K562 (cell line): ENCODE measurements around the gene SHMT1. TPM values are rescaled to one million over a fixed set of nuclear protein-coding genes. Genes with fewer than 3 reads are reported as not detected.
A peak's percentile ranks its signal among the peaks of the same experiment; 100 is the strongest.

Experiments
- ATAC-seq: fragments of 200-7000 bp; cut with Tn5 transposase; 3 replicates; pipeline ENCODE4 v1.9.1; 2020; ENCODE audit warnings: moderate library complexity
- BruUV-seq: library from RNA; stranded (reverse); fragments of 400-500 nt; replicated peaks from 2 replicates; lab custom pipeline; 2021; lab: Mats Ljungman, UMichigan
- CTCF ChIA-PET: fragments of 300-600 bp; formaldehyde crosslinking; extraction: SDS; loops from one replicate; lab custom pipeline; 2021; ENCODE audit warnings: low intra/inter-chr PET ratio; lab: Yijun Ruan, JAX
- POLR2A ChIA-PET: fragments of 300-600, 350-650 bp; sonication (Branson Sonifier 250); formaldehyde crosslinking; extraction: SDS; loops from one replicate; lab custom pipeline; 2021; ENCODE audit warnings: antibody characterized with exemption, inconsistent platforms; lab: Yijun Ruan, JAX
- DNase-seq, 4 experiments: peaks; one replicate each; pipeline versions ENCODE4 v3.0.0 to v3.0.0-alpha.2; 2011 to 2018; ENCODE audit warnings: low spot score in 3 of 4, mixed read lengths in 3 of 4; ENCODE audit errors: extremely low read depth in 1 of 4
- FAIRE-seq: peaks from 2 replicates; lab custom pipeline; 2011; peaks lifted over from hg19 to GRCh38; lab: Jason Lieb, UNC
- H2AFZ ChIP-seq: 2 replicates; pipeline ENCODE4 v1.6.0; 2011; ENCODE audit warnings: low read depth, low read length, control low read depth, inconsistent platforms
- H3K27ac ChIP-seq: fragments of 200-600 bp; 3 replicates; pipeline ENCODE4 v1.8.0; 2011; ENCODE audit warnings: low read depth, mild to moderate bottlenecking, control low read depth, inconsistent platforms, low read length, moderate library complexity, mixed read lengths; ENCODE audit errors: extremely low read depth
- H3K27me3 ChIP-seq, 2 experiments: fragments of 300-600 bp in 1 of 2; 2 replicates in 1 of 2; 3 replicates in 1 of 2; pipeline versions ENCODE4 v1.6.0 to v1.8.0; 2011; ENCODE audit warnings: inconsistent platforms in 2 of 2, low read length in 2 of 2, mild to moderate bottlenecking in 1 of 2, mixed read lengths in 1 of 2, moderate library complexity in 1 of 2; ENCODE audit not compliant: control insufficient read depth in 2 of 2, insufficient read depth in 2 of 2
- H3K36me3 ChIP-seq: fragments of 300-600 bp; 3 replicates; pipeline ENCODE4 v1.8.0; 2011; ENCODE audit warnings: mild to moderate bottlenecking, low read length, inconsistent platforms; ENCODE audit not compliant: control insufficient read depth, insufficient read depth
- H3K4me1 ChIP-seq, 2 experiments: fragments of 200-600 bp in 1 of 2; replicated peaks in 1 of 2; 2 replicates in 1 of 2; 3 replicates in 1 of 2; pipeline versions ENCODE4 v1.5.1 to v1.8.0; 2011; ENCODE audit warnings: inconsistent platforms in 2 of 2, low read length in 2 of 2, mild to moderate bottlenecking in 1 of 2, mixed read lengths in 1 of 2, moderate library complexity in 1 of 2; ENCODE audit not compliant: control insufficient read depth in 2 of 2, insufficient read depth in 2 of 2
- H3K4me2 ChIP-seq: 2 replicates; pipeline ENCODE4 v1.6.1; 2011; ENCODE audit warnings: low read length, control low read depth, inconsistent platforms, mixed read lengths; ENCODE audit not compliant: insufficient read depth
- H3K4me3 ChIP-seq: fragments of 200-600 bp; sonication (generic), shearing (Covaris generic); 2 replicates; pipeline ENCODE4 v1.5.1; 2016; ENCODE audit warnings: control low read depth, inconsistent platforms
- H3K79me2 ChIP-seq: fragments of 200-600 bp; 3 replicates; pipeline ENCODE4 v1.8.0; 2011; ENCODE audit warnings: low read length, inconsistent platforms; ENCODE audit not compliant: control insufficient read depth, insufficient read depth
- H3K9ac ChIP-seq, 2 experiments: 2 replicates each; pipeline versions ENCODE4 v1.6.0 to v1.6.1; 2011; ENCODE audit warnings: low read depth in 2 of 2, low read length in 2 of 2, control low read depth in 1 of 2, inconsistent platforms in 1 of 2, mild to moderate bottlenecking in 1 of 2, mixed read lengths in 1 of 2; ENCODE audit not compliant: insufficient read depth in 1 of 2
- H3K9me1 ChIP-seq: one replicate; pipeline ENCODE4 v1.6.0; 2011; ENCODE audit warnings: inconsistent platforms, mild to moderate bottlenecking, low read length, moderate library complexity; ENCODE audit not compliant: control insufficient read depth, insufficient read depth
- H3K9me3 ChIP-seq: replicated peaks from 2 replicates; pipeline ENCODE4 v1.5.1; 2011; ENCODE audit warnings: low read depth, low read length, inconsistent platforms; ENCODE audit not compliant: control insufficient read depth, insufficient read depth
- H4K20me1 ChIP-seq: replicated peaks from 2 replicates; pipeline ENCODE4 v1.6.1; 2011; ENCODE audit warnings: low read length, inconsistent platforms, mixed read lengths; ENCODE audit not compliant: control insufficient read depth, insufficient read depth
- BRD9 ChIP-seq: fragments of 450-650 bp; IDR thresholded peaks from 2 replicates; pipeline ENCODE4 v1.6.1; 2018; ENCODE audit warnings: low read depth; ENCODE audit not compliant: partially characterized antibody
- ELF2 ChIP-seq: fragments of 250-450 bp; sonication (Bioruptor Pico); IDR thresholded peaks from 2 replicates; pipeline ENCODE4 v1.5.0; 2021; ENCODE audit warnings: mild to moderate bottlenecking
- ERF ChIP-seq: fragments of 450-650 bp; formaldehyde crosslinking; IDR thresholded peaks from 2 replicates; pipeline ENCODE4 v1.4.0; 2020; ENCODE audit warnings: mild to moderate bottlenecking, mixed read lengths
- EZH2 ChIP-seq: IDR thresholded peaks from 2 replicates; pipeline ENCODE4 v1.6.1; 2012; ENCODE audit warnings: low read depth, mild to moderate bottlenecking, inconsistent platforms, low read length, borderline replicate concordance
- HDAC6 ChIP-seq: IDR thresholded peaks from 2 replicates; pipeline ENCODE4 v1.6.1; 2012; ENCODE audit warnings: low read depth, mild to moderate bottlenecking, control low read depth, inconsistent platforms, low read length, moderate library complexity
- HNRNPLL ChIP-seq: fragments of 200-400 bp; formaldehyde crosslinking; IDR thresholded peaks from 2 replicates; pipeline ENCODE4 v1.6.1; 2017; ENCODE audit warnings: low read length, low read depth, mild to moderate bottlenecking; ENCODE audit not compliant: poor library complexity, severe bottlenecking
- IFI16 ChIP-seq: fragments of 250-450 bp; sonication (Bioruptor Pico); IDR thresholded peaks from 2 replicates; pipeline ENCODE4 v2.1.2; 2022; ENCODE audit warnings: mild to moderate bottlenecking, inconsistent platforms
- KLF6 ChIP-seq: fragments of 250-450 bp; sonication (Bioruptor Pico); IDR thresholded peaks from 2 replicates; pipeline ENCODE4 v1.4.0; 2020; ENCODE audit warnings: mild to moderate bottlenecking, moderate library complexity, borderline replicate concordance
- MAFF ChIP-seq: IDR thresholded peaks from 2 replicates; pipeline ENCODE4 v1.6.1; 2012; ENCODE audit warnings: low read length, improper control_type of control experiment
- NCOA6 ChIP-seq: fragments of 450-650 bp; IDR thresholded peaks from 2 replicates; pipeline ENCODE4 v1.6.1; 2017; ENCODE audit warnings: mild to moderate bottlenecking
- NFE2 ChIP-seq: IDR thresholded peaks from 2 replicates; pipeline ENCODE4 v1.6.1; 2014; ENCODE audit warnings: antibody characterized with exemption, low read depth
- RUNX1 ChIP-seq: sonication (generic); IDR thresholded peaks from 2 replicates; pipeline ENCODE4 v1.6.1; 2016; ENCODE audit warnings: antibody characterized with exemption, low read depth
- TGIF2 ChIP-seq: sonication (generic); formaldehyde crosslinking; IDR thresholded peaks from 2 replicates; pipeline ENCODE4 v1.8.1; 2022; ENCODE audit warnings: mild to moderate bottlenecking, missing genetic modification reagents, moderate library complexity
- ZBED1 ChIP-seq: IDR thresholded peaks from 2 replicates; pipeline ENCODE4 v1.6.1; 2014
- ZNF124 ChIP-seq: sonication (generic); formaldehyde crosslinking; IDR thresholded peaks from 2 replicates; pipeline ENCODE4 v1.8.1; 2022; ENCODE audit warnings: missing genetic modification reagents
- ZNF232 ChIP-seq: sonication (generic); formaldehyde crosslinking; IDR thresholded peaks from 2 replicates; pipeline ENCODE4 v1.8.0; 2022; ENCODE audit warnings: mild to moderate bottlenecking, missing genetic modification reagents
- WGBS: fragments of 100-300 bp; shearing (Covaris generic); methylation state at CpG from one replicate; pipeline ENCODE4 v1.1.6; 2016; ENCODE audit warnings: low coverage, mixed read lengths; ENCODE audit not compliant: insufficient coverage; ENCODE audit errors: missing lambda C conversion rate; 5-methylcytosine and 5-hydroxymethylcytosine counted together
- in situ Hi-C: fragments of 300-500 bp; cut with MboI; formaldehyde crosslinking; loops from 4 replicates; pipeline ENCODE4 v1.15.0; 2018; ENCODE audit warnings: inconsistent platforms, mixed read lengths
- intact Hi-C: fragments of 100-400 bp; cut with micrococcal nuclease; formaldehyde crosslinking; loops from 2 replicates; pipeline ENCODE4 v1.14.2; 2022
- microRNA-seq: library from miRNA; unstranded; fragments of <30 nt; microRNA quantifications from one replicate; pipeline ENCODE4, GENCODE V29; 2018; ENCODE audit warnings: borderline microRNAs expressed
- polyA plus RNA-seq, 8 experiments: library from polyadenylated mRNA; depleted of rRNA in 4 of 8; stranded (reverse) in 5 of 8; unstranded in 3 of 8; fragments of >200 nt; fragmentation: Nextera tagmentation in 2 of 8; fragmentation: Illumina TruSeq in 1 of 8; extraction: Ambion mirVana in 2 of 8; extraction: Trizol in 1 of 8; gene quantifications; 2 replicates each; pipeline versions ENCODE4 v1.2.1 to v1.2.3, GENCODE V29; 2011 to 2014; ENCODE audit warnings: inconsistent platforms in 1 of 8, missing spikeins in 1 of 8
- small RNA-seq: library from RNA; depleted of rRNA; stranded (forward); fragments of <200 nt; gene quantifications from one replicate; pipeline ENCODE3, GENCODE V24; 2014
- total RNA-seq, 7 experiments: library from RNA; depleted of rRNA in 6 of 7; stranded (reverse); fragments of >200 nt in 6 of 7; fragmentation: Illumina TruSeq in 2 of 7; extraction: Trizol in 2 of 7; gene quantifications; 2 replicates each; pipeline versions ENCODE4 v1.2.1 to v1.2.3, GENCODE V29; 2011 to 2021; ENCODE audit warnings: low replicate concordance in 1 of 7

The SHMT1 gene
- total and polyA plus RNA-seq, 9 of the 15 experiments (the other 6 are each of a cell fraction or from before 2014, with no cell fraction given) = 3.3 to 31.2 (median 23.3) TPM

DNA sequence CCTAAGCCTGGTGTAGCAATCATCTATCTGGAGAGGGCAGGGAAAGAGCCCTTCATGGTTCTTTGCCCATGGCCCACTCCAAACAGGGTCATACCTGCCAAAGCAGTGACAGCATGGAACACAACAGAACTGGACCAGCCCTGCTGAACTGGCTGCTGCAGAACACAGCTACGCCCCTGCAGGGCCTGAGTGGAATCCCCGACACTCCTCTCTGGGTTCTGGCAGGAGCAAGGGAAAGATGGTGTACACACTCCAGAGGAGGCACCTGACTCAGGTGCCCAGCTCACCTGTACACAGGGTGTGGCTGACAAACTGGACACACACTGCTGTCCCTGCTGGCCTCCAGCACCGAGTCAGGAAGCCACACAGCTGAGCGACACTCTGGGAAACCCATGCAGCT lies 83.1 kb downstream of the SHMT1 start (continued):
- TF ChIP-seq NCOA6 = no peak
- no peak for TF ChIP-seq RUNX1
- no peak for TF ChIP-seq ZNF232 (CRISPR knock-in tag)
- no peak for TF ChIP-seq ZNF124 (CRISPR knock-in tag)
- no peak for TF ChIP-seq IFI16 (CRISPR knock-in tag)

DNA sequence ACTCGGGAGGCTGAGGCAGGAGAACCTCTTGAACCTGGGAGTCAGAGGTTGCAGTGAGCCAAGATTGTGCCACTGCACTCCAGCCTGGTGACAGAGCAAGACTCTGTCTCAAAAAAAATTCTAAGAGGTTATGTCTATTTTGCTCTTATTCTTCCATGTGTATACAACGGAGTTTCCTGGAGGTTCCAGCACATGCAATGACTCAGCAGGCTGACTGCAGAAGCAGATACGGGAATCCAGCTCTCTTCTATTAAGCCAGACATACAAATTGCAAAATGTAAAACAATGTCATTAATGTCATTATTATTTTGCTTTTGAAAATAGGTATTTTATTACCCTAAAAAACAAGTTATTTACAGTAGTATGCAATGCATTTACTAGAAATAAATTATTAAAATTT lies 84.5 kb downstream of the SHMT1 start:
- no peak overlapping the region for H3K27ac ChIP-seq
- TF ChIP-seq ZBED1 (no peak), EZH2 (no peak), TGIF2 (no peak), KLF6 (CRISPR knock-in tag) (no peak), NFE2 (peak; percentile 21; the same call in 1 of the 2 replicates), MAFF (peak; percentile 7; the same call in 1 of the 2 replicates), ELF2 (CRISPR knock-in tag) (no peak), ERF (no peak), BRD9 (no peak), HNRNPLL (no peak), HDAC6 (no peak)
- TF ChIP-seq, all 486 proteins: peak for 2
- no TSS peak for BruUV-seq
- Histone ChIP-seq H3K79me2 (no peaks in the 10 kb centered on the region), H3K9me3 (no peaks in the 10 kb centered on the region), H3K4me2 (no peak overlapping the region), H4K20me1 (no peaks in the 10 kb centered on the region), H3K9me1 (no peaks in the 10 kb centered on the region), H3K4me1 (no peaks in the 10 kb centered on the region), H3K27me3 (no peaks in the 10 kb centered on the region), H3K4me3 (no peak overlapping the region), H2AFZ (no peak overlapping the region), H3K9ac (no peak overlapping the region), H3K36me3 (peaks cover 78% of the 10 kb centered on the region)
- POLR2A ChIA-PET = interaction anchor here (0.7 kb wide), 1 partner anchor 9 kb away, joined by 3 read pairs; no protein-coding TSS in a partner anchor
- CTCF ChIA-PET = no interaction called here
- FAIRE-seq (no peak), ATAC-seq (no peak), DNase-seq (no peak)
- intact Hi-C loops (no loop called here), in situ Hi-C loops (no loop called here)
- WGBS = 46% methylated on average over 3 of the region's 3 CpGs

Small RNAs within 50 kb of the gene (microRNA-seq; reads per million reads assigned to microRNA genes)
- not detected for gene MIR6778

Small RNAs within 50 kb of the gene (small RNA-seq; reads per million reads assigned to genes)
- gene AL353997.5 = not detected

Other genes starting within 250 kb of the SHMT1 start
Only the 7 nearest of the 8 such genes appear.
- gene LLGL1, start 137.9 kb downstream of the SHMT1 start, total RNA-seq (2014; rRNA removed) = 8.2 and 11.3 TPM in 2 replicates
- 1.4 and 1.7 TPM in 2 replicates for gene LLGL1, start 137.9 kb downstream of the SHMT1 start, total RNA-seq (2014; rRNA removed; fragmentation: Illumina TruSeq; extraction: Trizol)
- 4.0 and 4.2 TPM in 2 replicates for gene LLGL1, start 137.9 kb downstream of the SHMT1 start, total RNA-seq (2015; rRNA removed; fragmentation: Illumina TruSeq; extraction: Trizol)
- gene LLGL1, start 137.9 kb downstream of the SHMT1 start, total RNA-seq (2021) = 12.4 and 12.9 TPM in 2 replicates
- 6.4 and 9.2 TPM in 2 replicates for gene LLGL1, start 137.9 kb downstream of the SHMT1 start, polyA plus RNA-seq (2011; rRNA removed)
- 3.7 and 8.4 TPM in 2 replicates for gene LLGL1, start 137.9 kb downstream of the SHMT1 start, polyA plus RNA-seq (2014; fragmentation: Illumina TruSeq; extraction: Trizol)
- gene LLGL1, start 137.9 kb downstream of the SHMT1 start, polyA plus RNA-seq (2014; fragmentation: Nextera tagmentation; extraction: Ambion mirVana) = under 1 TPM in 1 of 2 experiments, not detected in 1; 0.11 TPM
- gene LLGL1, start 137.9 kb downstream of the SHMT1 start, polyA plus RNA-seq (2014; rRNA removed) = 10.7 and 11.9 TPM in 2 replicates
- gene FLII, start 104.8 kb downstream of the SHMT1 start, total RNA-seq (2014; rRNA removed) = 82.5 and 117 TPM in 2 replicates
- 57.2 and 64.8 TPM in 2 replicates for gene FLII, start 104.8 kb downstream of the SHMT1 start, total RNA-seq (2014; rRNA removed; fragmentation: Illumina TruSeq; extraction: Trizol)
- 65.9 and 71.4 TPM in 2 replicates for gene FLII, start 104.8 kb downstream of the SHMT1 start, total RNA-seq (2015; rRNA removed; fragmentation: Illumina TruSeq; extraction: Trizol)
- gene FLII, start 104.8 kb downstream of the SHMT1 start, total RNA-seq (2021) = 116 and 121 TPM in 2 replicates
- gene FLII, start 104.8 kb downstream of the SHMT1 start, polyA plus RNA-seq (2011; rRNA removed) = 126 and 140 TPM in 2 replicates
- gene FLII, start 104.8 kb downstream of the SHMT1 start, polyA plus RNA-seq (2014; fragmentation: Illumina TruSeq; extraction: Trizol) = 92.6 and 108 TPM in 2 replicates
- 10 to 100 TPM; 11.7 to 14.4 TPM for gene FLII, start 104.8 kb downstream of the SHMT1 start, polyA plus RNA-seq (2014; fragmentation: Nextera tagmentation; extraction: Ambion mirVana)
- gene FLII, start 104.8 kb downstream of the SHMT1 start, polyA plus RNA-seq (2014; rRNA removed) = 86.9 and 88.9 TPM in 2 replicates
- 4.0 and 6.4 TPM in 2 replicates for gene MIEF2, start 102.9 kb downstream of the SHMT1 start, total RNA-seq (2014; rRNA removed)
- 0.77 and 1.2 TPM in 2 replicates for gene MIEF2, start 102.9 kb downstream of the SHMT1 start, total RNA-seq (2014; rRNA removed; fragmentation: Illumina TruSeq; extraction: Trizol)
- gene MIEF2, start 102.9 kb downstream of the SHMT1 start, total RNA-seq (2015; rRNA removed; fragmentation: Illumina TruSeq; extraction: Trizol) = 2.4 and 2.8 TPM in 2 replicates
- 7.8 and 8.2 TPM in 2 replicates for gene MIEF2, start 102.9 kb downstream of the SHMT1 start, total RNA-seq (2021)
- 3.0 and 5.9 TPM in 2 replicates for gene MIEF2, start 102.9 kb downstream of the SHMT1 start, polyA plus RNA-seq (2011; rRNA removed)
- 1.6 and 3.6 TPM in 2 replicates for gene MIEF2, start 102.9 kb downstream of the SHMT1 start, polyA plus RNA-seq (2014; fragmentation: Illumina TruSeq; extraction: Trizol)
- under 1 TPM; 0.10 to 0.21 TPM for gene MIEF2, start 102.9 kb downstream of the SHMT1 start, polyA plus RNA-seq (2014; fragmentation: Nextera tagmentation; extraction: Ambion mirVana)
- 3.8 and 4.7 TPM in 2 replicates for gene MIEF2, start 102.9 kb downstream of the SHMT1 start, polyA plus RNA-seq (2014; rRNA removed)
- 25.5 and 33.2 TPM in 2 replicates for gene TOP3A, start 48.6 kb downstream of the SHMT1 start, total RNA-seq (2014; rRNA removed)
- 24.7 and 25.6 TPM in 2 replicates for gene TOP3A, start 48.6 kb downstream of the SHMT1 start, total RNA-seq (2014; rRNA removed; fragmentation: Illumina TruSeq; extraction: Trizol)
- 27.0 and 30.0 TPM in 2 replicates for gene TOP3A, start 48.6 kb downstream of the SHMT1 start, total RNA-seq (2015; rRNA removed; fragmentation: Illumina TruSeq; extraction: Trizol)
- 48.2 and 49.7 TPM in 2 replicates for gene TOP3A, start 48.6 kb downstream of the SHMT1 start, total RNA-seq (2021)
- 18.3 and 23.0 TPM in 2 replicates for gene TOP3A, start 48.6 kb downstream of the SHMT1 start, polyA plus RNA-seq (2011; rRNA removed)
- 25.8 TPM in 2 replicates for gene TOP3A, start 48.6 kb downstream of the SHMT1 start, polyA plus RNA-seq (2014; fragmentation: Illumina TruSeq; extraction: Trizol)
- 1 to 10 TPM; 5.2 to 7.6 TPM for gene TOP3A, start 48.6 kb downstream of the SHMT1 start, polyA plus RNA-seq (2014; fragmentation: Nextera tagmentation; extraction: Ambion mirVana)
- gene TOP3A, start 48.6 kb downstream of the SHMT1 start, polyA plus RNA-seq (2014; rRNA removed) = 16.4 and 22.7 TPM in 2 replicates
- gene SMCR8, start 48.3 kb downstream of the SHMT1 start, total RNA-seq (2014; rRNA removed) = 4.9 and 6.4 TPM in 2 replicates
- 4.9 and 5.3 TPM in 2 replicates for gene SMCR8, start 48.3 kb downstream of the SHMT1 start, total RNA-seq (2014; rRNA removed; fragmentation: Illumina TruSeq; extraction: Trizol)
- gene SMCR8, start 48.3 kb downstream of the SHMT1 start, total RNA-seq (2015; rRNA removed; fragmentation: Illumina TruSeq; extraction: Trizol) = 7.2 and 7.5 TPM in 2 replicates
- gene SMCR8, start 48.3 kb downstream of the SHMT1 start, total RNA-seq (2021) = 7.8 and 8.8 TPM in 2 replicates
- 3.8 and 3.9 TPM in 2 replicates for gene SMCR8, start 48.3 kb downstream of the SHMT1 start, polyA plus RNA-seq (2011; rRNA removed)
- gene SMCR8, start 48.3 kb downstream of the SHMT1 start, polyA plus RNA-seq (2014; fragmentation: Illumina TruSeq; extraction: Trizol) = 7.1 and 7.3 TPM in 2 replicates
- under 1 TPM; 0.25 to 0.37 TPM for gene SMCR8, start 48.3 kb downstream of the SHMT1 start, polyA plus RNA-seq (2014; fragmentation: Nextera tagmentation; extraction: Ambion mirVana)
- gene SMCR8, start 48.3 kb downstream of the SHMT1 start, polyA plus RNA-seq (2014; rRNA removed) = 3.2 and 4.3 TPM in 2 replicates
- gene EVPLL, start 14.2 kb upstream of the SHMT1 start, total RNA-seq (2014; rRNA removed) = not detected in 2 replicates
- gene EVPLL, start 14.2 kb upstream of the SHMT1 start, total RNA-seq (2014; rRNA removed; fragmentation: Illumina TruSeq; extraction: Trizol) = not detected in 2 replicates
- not detected in 2 replicates for gene EVPLL, start 14.2 kb upstream of the SHMT1 start, total RNA-seq (2015; rRNA removed; fragmentation: Illumina TruSeq; extraction: Trizol)
- not detected in 2 replicates for gene EVPLL, start 14.2 kb upstream of the SHMT1 start, total RNA-seq (2021)
- gene EVPLL, start 14.2 kb upstream of the SHMT1 start, polyA plus RNA-seq (2011; rRNA removed) = not detected in 2 replicates
- not detected in 2 replicates for gene EVPLL, start 14.2 kb upstream of the SHMT1 start, polyA plus RNA-seq (2014; fragmentation: Illumina TruSeq; extraction: Trizol)
- gene EVPLL, start 14.2 kb upstream of the SHMT1 start, polyA plus RNA-seq (2014; fragmentation: Nextera tagmentation; extraction: Ambion mirVana) = not detected
- not detected in 2 replicates for gene EVPLL, start 14.2 kb upstream of the SHMT1 start, polyA plus RNA-seq (2014; rRNA removed)
- gene LGALS9C, start 113.2 kb upstream of the SHMT1 start, total RNA-seq (2014; rRNA removed) = not detected in 2 replicates
- not detected in 2 replicates for gene LGALS9C, start 113.2 kb upstream of the SHMT1 start, total RNA-seq (2014; rRNA removed; fragmentation: Illumina TruSeq; extraction: Trizol)
- not detected in 2 replicates for gene LGALS9C, start 113.2 kb upstream of the SHMT1 start, total RNA-seq (2015; rRNA removed; fragmentation: Illumina TruSeq; extraction: Trizol)
- gene LGALS9C, start 113.2 kb upstream of the SHMT1 start, total RNA-seq (2021) = not detected in 2 replicates
- gene LGALS9C, start 113.2 kb upstream of the SHMT1 start, polyA plus RNA-seq (2011; rRNA removed) = not detected in 2 replicates
- not detected in 2 replicates for gene LGALS9C, start 113.2 kb upstream of the SHMT1 start, polyA plus RNA-seq (2014; fragmentation: Illumina TruSeq; extraction: Trizol)
- gene LGALS9C, start 113.2 kb upstream of the SHMT1 start, polyA plus RNA-seq (2014; fragmentation: Nextera tagmentation; extraction: Ambion mirVana) = not detected
- gene LGALS9C, start 113.2 kb upstream of the SHMT1 start, polyA plus RNA-seq (2014; rRNA removed) = not detected in 2 replicates